ENCODE results near the gene LEKR1. TPM values are rescaled to one million over a fixed set of nuclear protein-coding genes. Genes with fewer than 3 reads are reported as not detected.
"Not testable (repeated sequence)": the region's sequence is repeated elsewhere in the genome, so short reads cannot be mapped to it uniquely, and the experiment has no call there.

Gene LEKR1
- total RNA-seq, 1 donor from 2014 or later = not detected

GRCh38 chr3:156902916-156903315 is 76.8 kb downstream of the LEKR1 start:
- intact Hi-C loops (cut with DNase I) = no loop called here
- no peak for TF ChIP-seq CTCF (IDR thresholded peaks at IDR 0.05)
- Histone ChIP-seq H3K27ac (no peak overlapping the region), H3K4me3 (no peak overlapping the region), H3K4me1 (no peaks in the 10 kb centered on the region), H3K9me3 (no peaks in the 10 kb centered on the region), H3K36me3 (no peaks in the 10 kb centered on the region), H3K27me3 (no peaks in the 10 kb centered on the region)
- DNase-seq (ENCODE audit: low spot score in 2 of 2) = no peak

GRCh38 chr3:156906275-156906674 is 80.1 kb downstream of the LEKR1 start:
- no peak overlapping the region for H3K27ac ChIP-seq
- H3K9me3 ChIP-seq = no peaks in the 10 kb centered on the region
- no peak overlapping the region for H3K4me3 ChIP-seq
- no peak for TF ChIP-seq CTCF (IDR thresholded peaks at IDR 0.05)
- H3K4me1 ChIP-seq = no peaks in the 10 kb centered on the region
- intact Hi-C loops (cut with DNase I) = loop anchor here (5.0 kb wide), 1 partner anchor 176 kb away; no protein-coding TSS in a partner anchor
- H3K36me3 ChIP-seq = no peaks in the 10 kb centered on the region
- no peaks in the 10 kb centered on the region for H3K27me3 ChIP-seq
- DNase-seq (ENCODE audit: low spot score in 2 of 2) = no peak

GRCh38 chr3:156908398-156908797 is 82.2 kb downstream of the LEKR1 start:
- Histone ChIP-seq H3K4me1 (no peaks in the 10 kb centered on the region), H3K27me3 (no peaks in the 10 kb centered on the region), H3K9me3 (no peaks in the 10 kb centered on the region), H3K27ac (no peak overlapping the region), H3K4me3 (no peak overlapping the region), H3K36me3 (no peaks in the 10 kb centered on the region)
- no peak for DNase-seq (ENCODE audit: low spot score in 2 of 2)
- intact Hi-C loops (cut with DNase I) = loop anchor here (5.0 kb wide), 1 partner anchor 174 kb away; no protein-coding TSS in a partner anchor
- no peak for TF ChIP-seq CTCF (IDR thresholded peaks at IDR 0.05)

- Histone ChIP-seq H3K9me3 (no peaks in the 10 kb centered on the region), H3K27ac (no peak overlapping the region), H3K27me3 (no peaks in the 10 kb centered on the region), H3K36me3 (no peaks in the 10 kb centered on the region), H3K4me1 (no peaks in the 10 kb centered on the region), H3K4me3 (no peak overlapping the region)
- intact Hi-C loops (cut with DNase I) = no loop called here
- DNase-seq (ENCODE audit: low spot score in 2 of 2) = no peak
- TF ChIP-seq CTCF (IDR thresholded peaks at IDR 0.05) = no peak
Measured at GRCh38 chr3:156910022-156910421, 83.9 kb downstream of the LEKR1 start.

- intact Hi-C loops (cut with DNase I); DNase-seq (ENCODE audit: low spot score in 2 of 2): not testable (repeated sequence)
Measured at GRCh38 chr3:156910831-156911230, 84.7 kb downstream of the LEKR1 start.

GRCh38 chr3:156914300-156914699 is 88.1 kb downstream of the LEKR1 start:
- H3K9me3 ChIP-seq; H3K36me3 ChIP-seq; DNase-seq (ENCODE audit: low spot score in 2 of 2); H3K27me3 ChIP-seq; H3K27ac ChIP-seq; intact Hi-C loops (cut with DNase I); H3K4me1 ChIP-seq; H3K4me3 ChIP-seq: not testable (repeated sequence)

More at GRCh38 chr3:156910831-156911230, 84.7 kb downstream of the LEKR1 start:
- not testable (repeated sequence) for H3K4me1 ChIP-seq, H3K9me3 ChIP-seq, H3K27me3 ChIP-seq, H3K27ac ChIP-seq, H3K4me3 ChIP-seq, H3K36me3 ChIP-seq

- no peak overlapping the region for H3K27ac ChIP-seq
- H3K9me3 ChIP-seq = no peaks in the 10 kb centered on the region
- DNase-seq (ENCODE audit: low spot score in 2 of 2) = no peak
- H3K4me1 ChIP-seq = no peaks in the 10 kb centered on the region
- no peaks in the 10 kb centered on the region for H3K27me3 ChIP-seq
- no peak overlapping the region for H3K4me3 ChIP-seq
- no peaks in the 10 kb centered on the region for H3K36me3 ChIP-seq
- intact Hi-C loops (cut with DNase I) = no loop called here
- no peak for TF ChIP-seq CTCF (IDR thresholded peaks at IDR 0.05)
Measured at GRCh38 chr3:156915372-156915771, 89.2 kb downstream of the LEKR1 start.
